ENCODE data around the gene SLC25A47. TPM values are rescaled to one million over a fixed set of nuclear protein-coding genes. Genes with fewer than 3 reads are reported as not detected.
"Not testable (repeated sequence)": the region's sequence is repeated elsewhere in the genome, so short reads cannot be mapped to it uniquely, and the experiment has no call there.

SLC25A47 gene
- total RNA-seq, 1 donor from 2014 or later = not detected

- H3K36me3 Mint-ChIP-seq (ENCODE audit: low read depth) = peaks cover 5% of the 10 kb centered on the region
- no peak overlapping the region for H3K27ac Mint-ChIP-seq
- no peak overlapping the region for H3K4me3 Mint-ChIP-seq
- H3K4me1 Mint-ChIP-seq = peaks cover 10% of the 10 kb centered on the region
- no peaks in the 10 kb centered on the region for H3K27me3 Mint-ChIP-seq
- intact Hi-C loops (cut with micrococcal nuclease) = loop anchor here (5.0 kb wide), 1 partner anchor 305 kb away; no protein-coding TSS in a partner anchor
- ATAC-seq (ENCODE audit: low read depth) = no peak
- TF ChIP-seq, protein P1, sequence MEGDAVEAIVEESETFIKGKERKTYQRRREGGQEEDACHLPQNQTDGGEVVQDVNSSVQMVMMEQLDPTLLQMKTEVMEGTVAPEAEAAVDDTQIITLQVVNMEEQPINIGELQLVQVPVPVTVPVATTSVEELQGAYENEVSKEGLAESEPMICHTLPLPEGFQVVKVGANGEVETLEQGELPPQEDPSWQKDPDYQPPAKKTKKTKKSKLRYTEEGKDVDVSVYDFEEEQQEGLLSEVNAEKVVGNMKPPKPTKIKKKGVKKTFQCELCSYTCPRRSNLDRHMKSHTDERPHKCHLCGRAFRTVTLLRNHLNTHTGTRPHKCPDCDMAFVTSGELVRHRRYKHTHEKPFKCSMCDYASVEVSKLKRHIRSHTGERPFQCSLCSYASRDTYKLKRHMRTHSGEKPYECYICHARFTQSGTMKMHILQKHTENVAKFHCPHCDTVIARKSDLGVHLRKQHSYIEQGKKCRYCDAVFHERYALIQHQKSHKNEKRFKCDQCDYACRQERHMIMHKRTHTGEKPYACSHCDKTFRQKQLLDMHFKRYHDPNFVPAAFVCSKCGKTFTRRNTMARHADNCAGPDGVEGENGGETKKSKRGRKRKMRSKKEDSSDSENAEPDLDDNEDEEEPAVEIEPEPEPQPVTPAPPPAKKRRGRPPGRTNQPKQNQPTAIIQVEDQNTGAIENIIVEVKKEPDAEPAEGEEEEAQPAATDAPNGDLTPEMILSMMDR (IDR thresholded peaks at IDR 0.05) = no peak
- no peak for DNase-seq
- no peaks in the 10 kb centered on the region for H3K9me3 Mint-ChIP-seq
- ChIA-PET CTCF (interaction anchor here (2.2 kb wide), 1 partner anchor 90 kb away, joined by 18 read pairs; no protein-coding TSS in a partner anchor), POLR2A (interaction anchor here (0.6 to 1.7 kb wide), 2 partner anchors 27 to 54 kb away, joined by 3 to 4 read pairs; no protein-coding TSS in a partner anchor)
These were observed 35.7 kb upstream of the SLC25A47 start for GRCh38 chr14:100287202-100287997.

DNA sequence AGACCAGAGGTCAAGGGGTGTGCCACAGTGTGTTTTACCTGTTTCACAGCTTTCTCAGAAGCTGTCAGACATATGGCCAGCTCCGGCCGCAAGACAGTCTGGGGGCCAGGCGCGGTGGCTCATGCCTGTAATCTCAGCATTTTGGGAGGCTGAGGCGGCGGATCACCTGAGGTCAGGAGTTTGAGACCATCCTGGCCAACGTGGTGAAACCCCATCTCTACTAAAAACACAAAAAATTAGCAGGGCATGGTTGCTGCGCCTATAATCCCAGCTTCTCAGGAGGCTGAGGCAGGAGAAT lies 35.2 kb upstream of the SLC25A47 start:
- H3K36me3 Mint-ChIP-seq (ENCODE audit: low read depth); DNase-seq; H3K27me3 Mint-ChIP-seq; H3K9me3 Mint-ChIP-seq; H3K27ac Mint-ChIP-seq; H3K4me3 Mint-ChIP-seq; CTCF ChIA-PET; ATAC-seq (ENCODE audit: low read depth): not testable (repeated sequence)
- intact Hi-C loops (cut with micrococcal nuclease) = loop anchor here (5.0 kb wide), 1 partner anchor 306 kb away; no protein-coding TSS in a partner anchor
- peaks cover 10% of the 10 kb centered on the region for H3K4me1 Mint-ChIP-seq
- POLR2A ChIA-PET = interaction anchor here (0.6 kb wide), 1 partner anchor 26 kb away, joined by 3 read pairs; no protein-coding TSS in a partner anchor

- no peak overlapping the region for H3K27ac Mint-ChIP-seq
- no peak for DNase-seq
- no peaks in the 10 kb centered on the region for H3K9me3 Mint-ChIP-seq
- H3K4me3 Mint-ChIP-seq = no peak overlapping the region
- POLR2A ChIA-PET = no interaction called here
- peaks cover 2% of the 10 kb centered on the region for H3K36me3 Mint-ChIP-seq (ENCODE audit: low read depth)
- no peak for ATAC-seq (ENCODE audit: low read depth)
- TF ChIP-seq, protein P1 (IDR thresholded peaks at IDR 0.05) = no peak
- peaks cover 15% of the 10 kb centered on the region for H3K4me1 Mint-ChIP-seq
- CTCF ChIA-PET = no interaction called here
- H3K27me3 Mint-ChIP-seq = no peaks in the 10 kb centered on the region
- intact Hi-C loops (cut with micrococcal nuclease) = loop anchor here (5.0 kb wide), 1 partner anchor 306 kb away; no protein-coding TSS in a partner anchor
These were observed 34.6 kb upstream of the SLC25A47 start for GRCh38 chr14:100288382-100289185.

DNA sequence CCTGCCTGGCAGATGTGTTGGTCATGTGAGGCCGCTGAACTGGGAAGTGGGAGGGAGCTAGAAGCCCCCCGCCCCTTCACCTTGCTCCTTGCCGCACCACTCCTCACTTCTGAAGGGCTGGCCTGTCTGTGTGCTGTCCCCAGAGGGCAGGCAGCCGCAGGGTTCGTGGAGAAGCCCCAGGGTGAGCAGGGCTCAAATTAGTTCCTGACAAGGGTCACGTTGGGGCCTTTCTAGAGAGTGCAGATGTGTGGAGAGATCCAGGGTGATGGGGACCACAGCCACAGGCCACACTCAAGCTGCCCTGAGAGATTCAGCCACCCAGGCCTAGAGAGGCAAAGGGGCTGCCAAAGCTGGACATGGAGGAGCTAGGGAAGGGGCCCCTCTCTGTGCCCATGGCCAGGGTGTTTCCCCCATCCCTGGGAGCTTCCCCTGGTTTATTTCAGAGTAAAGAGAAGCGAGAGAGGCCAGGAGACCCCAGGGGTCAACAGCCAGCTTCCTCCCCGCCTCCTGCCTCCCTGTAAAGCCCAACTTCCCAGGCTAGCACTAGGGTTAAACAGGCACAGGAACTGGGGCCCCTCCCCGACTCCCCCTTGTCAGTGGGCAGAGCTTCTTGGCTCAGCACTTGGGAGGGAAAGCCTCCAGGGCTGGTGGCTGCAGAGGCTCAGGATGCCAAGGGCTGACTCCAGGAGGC lies 33.1 kb upstream of the SLC25A47 start:
- ATAC-seq (ENCODE audit: low read depth) (no peak), DNase-seq (no peak)
- TF ChIP-seq, protein P1 (IDR thresholded peaks at IDR 0.05) = no peak
- Mint-ChIP-seq H3K9me3 (no peaks in the 10 kb centered on the region), H3K36me3 (ENCODE audit: low read depth) (peaks cover 2% of the 10 kb centered on the region), H3K4me3 (no peak overlapping the region), H3K27ac (no peak overlapping the region), H3K27me3 (no peaks in the 10 kb centered on the region), H3K4me1 (peaks cover 23% of the 10 kb centered on the region)
- ChIA-PET POLR2A (interaction anchor here (0.7 to 0.8 kb wide), 2 partner anchors 8 to 280 kb away, joined by 4 to 6 read pairs; no protein-coding TSS in a partner anchor), CTCF (no interaction called here)
- intact Hi-C loops (cut with micrococcal nuclease) = loop anchor here (5.0 kb wide), 1 partner anchor 308 kb away; no protein-coding TSS in a partner anchor

DNA sequence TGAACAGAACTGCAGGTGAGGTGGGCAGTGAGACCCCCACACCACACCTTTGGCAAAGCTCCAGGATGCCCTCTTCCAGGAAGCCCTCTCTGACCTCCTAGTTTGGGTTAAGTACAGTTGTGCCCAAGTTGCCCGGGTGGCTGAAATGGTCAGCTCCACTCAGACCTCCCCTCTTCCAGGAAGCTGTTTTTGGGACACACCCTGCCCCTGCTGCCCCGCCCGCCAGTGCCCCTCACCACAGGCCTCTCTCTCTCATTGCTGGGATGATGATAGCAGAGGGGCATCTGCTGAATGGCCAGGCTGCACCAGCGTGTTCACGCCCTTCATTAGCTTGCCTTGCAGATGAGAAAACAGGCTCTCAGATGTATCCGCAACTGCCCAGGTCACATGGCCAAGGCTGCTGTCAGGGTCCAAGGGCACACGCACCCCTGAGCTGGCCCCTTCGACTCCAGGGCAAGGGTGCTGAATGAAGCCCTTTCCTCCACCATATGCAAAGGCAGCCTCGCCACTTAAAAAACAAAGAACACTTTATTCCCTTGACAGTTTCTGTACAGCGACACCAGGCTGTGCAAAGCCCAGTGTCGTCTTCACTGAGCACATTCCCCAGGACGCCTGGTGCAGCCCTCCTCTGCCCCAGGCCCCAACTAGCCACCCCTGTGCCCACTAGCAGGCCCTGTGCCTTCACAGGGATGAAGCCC lies 32.4 kb upstream of the SLC25A47 start:
- intact Hi-C loops (cut with micrococcal nuclease) = no loop called here
- TF ChIP-seq, protein P1 (IDR thresholded peaks at IDR 0.05) = no peak
- POLR2A ChIA-PET = no interaction called here
- no peaks in the 10 kb centered on the region for H3K9me3 Mint-ChIP-seq
- peaks cover 27% of the 10 kb centered on the region for H3K4me1 Mint-ChIP-seq
- no peaks in the 10 kb centered on the region for H3K27me3 Mint-ChIP-seq
- no peak overlapping the region for H3K4me3 Mint-ChIP-seq
- H3K36me3 Mint-ChIP-seq (ENCODE audit: low read depth) = peaks cover 2% of the 10 kb centered on the region
- no peak for DNase-seq
- no peak overlapping the region for H3K27ac Mint-ChIP-seq
- no peak for ATAC-seq (ENCODE audit: low read depth)
- CTCF ChIA-PET = no interaction called here

All from activated B cell treated with CpG ODN at 0.5 μM for 24 hours (primary cell).